ENCODE measurements around the gene ARGFX.

The ARGFX gene

DNA sequence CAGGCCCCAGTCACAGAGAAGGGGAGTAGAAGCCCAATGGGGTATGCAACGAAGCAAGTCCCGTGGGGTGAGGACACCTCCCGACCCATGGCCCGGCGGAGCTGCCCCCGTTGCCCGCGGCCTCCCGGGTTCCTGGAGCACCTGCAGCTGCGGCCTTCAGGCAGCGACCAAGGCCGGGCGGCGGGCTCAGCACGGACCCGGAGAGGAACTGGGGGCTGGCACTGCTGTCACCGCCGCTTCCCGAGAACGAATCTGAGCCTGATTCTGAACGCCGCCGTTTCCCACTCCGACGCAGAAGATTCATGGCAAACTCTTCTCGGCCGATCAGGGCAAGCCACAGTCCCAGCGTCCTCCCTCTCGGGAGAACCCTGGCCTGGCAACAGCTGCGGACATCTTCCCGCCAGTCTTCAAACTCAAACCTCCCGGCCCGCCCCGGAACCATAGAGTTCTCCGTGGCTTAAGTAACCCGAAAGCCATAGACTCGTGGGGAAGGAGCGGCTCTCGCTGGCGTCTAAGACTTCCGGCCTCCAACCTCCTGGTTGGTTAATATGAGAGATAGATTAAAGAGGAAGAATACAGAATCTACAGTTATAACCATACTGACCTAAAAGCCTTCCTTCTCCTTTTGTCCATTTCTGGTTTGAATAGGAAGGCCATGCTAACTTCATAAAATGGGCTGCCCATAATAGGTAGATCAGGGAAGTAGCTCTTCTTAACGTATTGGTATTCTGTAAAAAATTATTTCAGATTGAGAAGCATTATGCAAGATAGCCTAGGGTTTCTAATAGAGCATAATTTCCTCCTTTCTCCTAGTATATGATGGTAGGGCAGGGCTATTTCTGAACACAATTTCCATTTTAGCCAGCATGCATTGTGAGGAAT is 21.9 kb upstream of the ARGFX start, which contains the start of gene POLQ (continued):
- peak; percentile 69 for TF ChIP-seq SP2 (tag by site-specific recombination; IDR thresholded peaks at IDR 0.05)
- TF ChIP-seq ZNF629 (tag by site-specific recombination; IDR thresholded peaks at IDR 0.05): peak; percentile 42
- no peak for TF ChIP-seq ZNF623 (tag by site-specific recombination; IDR thresholded peaks at IDR 0.05)
- TF ChIP-seq SP3 (tag by site-specific recombination; IDR thresholded peaks at IDR 0.05): peak; percentile 61
- no peak for TF ChIP-seq RBAK (tag by site-specific recombination; IDR thresholded peaks at IDR 0.05)
- 0 out of 2 replicates have a peak, but pooled peaks have one; percentile 58 for TF ChIP-seq ZFP37 (tag by site-specific recombination; IDR thresholded peaks at IDR 0.05)
- TF ChIP-seq ZNF341 (tag by site-specific recombination; IDR thresholded peaks at IDR 0.05; ENCODE audit: low read depth): peak; percentile 29; the same call in 1 of the 2 replicates
- peak; percentile 65 for TF ChIP-seq ZNF76 (tag by site-specific recombination; IDR thresholded peaks at IDR 0.05; ENCODE audit: borderline replicate concordance, low read depth)
- 0 out of 2 replicates have a peak, but pooled peaks have one; percentile 6 for TF ChIP-seq ZBTB17 (tag by site-specific recombination; IDR thresholded peaks at IDR 0.05)
- TF ChIP-seq ZNF654 (tag by site-specific recombination; IDR thresholded peaks at IDR 0.05; ENCODE audit: low read depth): 0 out of 2 replicates have a peak, but pooled peaks have one; percentile 3
- no peak for TF ChIP-seq ZNF670 (tag by site-specific recombination; IDR thresholded peaks at IDR 0.05; ENCODE audit: low read depth)
- TF ChIP-seq ZXDB (tag by site-specific recombination; IDR thresholded peaks at IDR 0.05): peak; percentile 68
- peak; percentile 67; the same call in 1 of the 2 replicates for TF ChIP-seq ZNF394 (tag by site-specific recombination; IDR thresholded peaks at IDR 0.05; ENCODE audit: borderline replicate concordance)
- no peak for TF ChIP-seq ZNF785 (tag by site-specific recombination; IDR thresholded peaks at IDR 0.05)
- no peak for TF ChIP-seq ZNF473 (tag by site-specific recombination; IDR thresholded peaks at IDR 0.05)
- TF ChIP-seq, protein P1, sequence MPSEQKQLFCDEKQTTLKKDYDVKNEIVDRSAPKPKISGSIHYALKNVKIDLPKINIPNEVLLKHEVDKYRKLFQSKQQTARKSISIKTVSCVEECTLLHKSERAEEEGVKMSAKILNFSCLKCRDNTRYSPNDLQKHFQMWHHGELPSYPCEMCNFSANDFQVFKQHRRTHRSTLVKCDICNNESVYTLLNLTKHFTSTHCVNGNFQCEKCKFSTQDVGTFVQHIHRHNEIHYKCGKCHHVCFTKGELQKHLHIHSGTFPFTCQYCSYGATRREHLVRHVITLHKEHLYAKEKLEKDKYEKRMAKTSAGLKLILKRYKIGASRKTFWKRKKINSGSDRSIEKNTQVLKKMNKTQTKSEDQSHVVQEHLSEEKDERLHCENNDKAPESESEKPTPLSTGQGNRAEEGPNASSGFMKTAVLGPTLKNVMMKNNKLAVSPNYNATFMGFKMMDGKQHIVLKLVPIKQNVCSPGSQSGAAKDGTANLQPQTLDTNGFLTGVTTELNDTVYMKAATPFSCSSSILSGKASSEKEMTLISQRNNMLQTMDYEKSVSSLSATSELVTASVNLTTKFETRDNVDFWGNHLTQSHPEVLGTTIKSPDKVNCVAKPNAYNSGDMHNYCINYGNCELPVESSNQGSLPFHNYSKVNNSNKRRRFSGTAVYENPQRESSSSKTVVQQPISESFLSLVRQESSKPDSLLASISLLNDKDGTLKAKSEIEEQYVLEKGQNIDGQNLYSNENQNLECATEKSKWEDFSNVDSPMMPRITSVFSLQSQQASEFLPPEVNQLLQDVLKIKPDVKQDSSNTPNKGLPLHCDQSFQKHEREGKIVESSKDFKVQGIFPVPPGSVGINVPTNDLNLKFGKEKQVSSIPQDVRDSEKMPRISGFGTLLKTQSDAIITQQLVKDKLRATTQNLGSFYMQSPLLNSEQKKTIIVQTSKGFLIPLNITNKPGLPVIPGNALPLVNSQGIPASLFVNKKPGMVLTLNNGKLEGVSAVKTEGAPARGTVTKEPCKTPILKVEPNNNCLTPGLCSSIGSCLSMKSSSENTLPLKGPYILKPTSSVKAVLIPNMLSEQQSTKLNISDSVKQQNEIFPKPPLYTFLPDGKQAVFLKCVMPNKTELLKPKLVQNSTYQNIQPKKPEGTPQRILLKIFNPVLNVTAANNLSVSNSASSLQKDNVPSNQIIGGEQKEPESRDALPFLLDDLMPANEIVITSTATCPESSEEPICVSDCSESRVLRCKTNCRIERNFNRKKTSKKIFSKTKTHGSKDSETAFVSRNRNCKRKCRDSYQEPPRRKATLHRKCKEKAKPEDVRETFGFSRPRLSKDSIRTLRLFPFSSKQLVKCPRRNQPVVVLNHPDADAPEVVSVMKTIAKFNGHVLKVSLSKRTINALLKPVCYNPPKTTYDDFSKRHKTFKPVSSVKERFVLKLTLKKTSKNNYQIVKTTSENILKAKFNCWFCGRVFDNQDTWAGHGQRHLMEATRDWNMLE (tag by site-specific recombination; conservative IDR thresholded peaks at IDR 0.05; ENCODE audit: low read depth): peak; percentile 68

DNA sequence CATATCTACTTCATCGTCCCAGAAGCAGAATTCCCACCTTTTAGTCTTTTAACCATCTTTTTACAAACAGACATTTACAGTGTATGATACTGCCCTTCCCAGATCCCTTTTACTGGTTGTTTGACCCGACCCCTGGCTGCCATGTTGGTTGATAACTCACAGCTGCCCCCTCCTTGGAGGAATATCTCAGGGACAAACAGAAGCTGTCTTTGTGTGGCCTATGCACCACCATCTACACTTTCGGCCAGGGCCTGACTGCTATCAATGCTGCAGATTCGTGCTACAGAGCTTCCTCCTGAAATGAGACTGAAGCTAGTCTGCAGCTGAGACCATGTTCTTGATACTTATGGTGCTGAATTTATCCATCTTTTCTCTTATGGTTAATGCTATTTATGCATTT is 15.4 kb upstream of the ARGFX start:
- Histone ChIP-seq H3K4me1 (ENCODE audit: control insufficient read depth, insufficient read depth, low read length) (no peaks in the 10 kb centered on the region), H3K36me3 (ENCODE audit: control insufficient read depth in 2 of 2, insufficient read depth in 1 of 2, low read length in 2 of 2) (no peaks in the 10 kb centered on the region), H3K4me3 (ENCODE audit: low read depth, low read length) (no peak overlapping the region), H3K27ac (ENCODE audit: extremely low read depth, low read depth, low read length) (no peak overlapping the region), H3K9me3 (ENCODE audit: control insufficient read depth, insufficient read depth, low read depth, low read length) (no peaks in the 10 kb centered on the region)
- CTCF ChIA-PET: interaction anchor here (0.5 kb wide), 1 partner anchor 674 kb away, joined by 3 read pairs; no protein-coding TSS in a partner anchor
- POLR2A ChIA-PET: no interaction called here
- TF ChIP-seq IKZF3 (tag by site-specific recombination; IDR thresholded peaks at IDR 0.05): no peak
- TF ChIP-seq BCL11A (tag by site-specific recombination; IDR thresholded peaks at IDR 0.05; ENCODE audit: low read depth): no peak
- TF ChIP-seq ZNF426 (tag by site-specific recombination; IDR thresholded peaks at IDR 0.05): no peak
- no peak for TF ChIP-seq ZNF37A (tag by site-specific recombination; IDR thresholded peaks at IDR 0.05)
- TF ChIP-seq, protein P2, sequence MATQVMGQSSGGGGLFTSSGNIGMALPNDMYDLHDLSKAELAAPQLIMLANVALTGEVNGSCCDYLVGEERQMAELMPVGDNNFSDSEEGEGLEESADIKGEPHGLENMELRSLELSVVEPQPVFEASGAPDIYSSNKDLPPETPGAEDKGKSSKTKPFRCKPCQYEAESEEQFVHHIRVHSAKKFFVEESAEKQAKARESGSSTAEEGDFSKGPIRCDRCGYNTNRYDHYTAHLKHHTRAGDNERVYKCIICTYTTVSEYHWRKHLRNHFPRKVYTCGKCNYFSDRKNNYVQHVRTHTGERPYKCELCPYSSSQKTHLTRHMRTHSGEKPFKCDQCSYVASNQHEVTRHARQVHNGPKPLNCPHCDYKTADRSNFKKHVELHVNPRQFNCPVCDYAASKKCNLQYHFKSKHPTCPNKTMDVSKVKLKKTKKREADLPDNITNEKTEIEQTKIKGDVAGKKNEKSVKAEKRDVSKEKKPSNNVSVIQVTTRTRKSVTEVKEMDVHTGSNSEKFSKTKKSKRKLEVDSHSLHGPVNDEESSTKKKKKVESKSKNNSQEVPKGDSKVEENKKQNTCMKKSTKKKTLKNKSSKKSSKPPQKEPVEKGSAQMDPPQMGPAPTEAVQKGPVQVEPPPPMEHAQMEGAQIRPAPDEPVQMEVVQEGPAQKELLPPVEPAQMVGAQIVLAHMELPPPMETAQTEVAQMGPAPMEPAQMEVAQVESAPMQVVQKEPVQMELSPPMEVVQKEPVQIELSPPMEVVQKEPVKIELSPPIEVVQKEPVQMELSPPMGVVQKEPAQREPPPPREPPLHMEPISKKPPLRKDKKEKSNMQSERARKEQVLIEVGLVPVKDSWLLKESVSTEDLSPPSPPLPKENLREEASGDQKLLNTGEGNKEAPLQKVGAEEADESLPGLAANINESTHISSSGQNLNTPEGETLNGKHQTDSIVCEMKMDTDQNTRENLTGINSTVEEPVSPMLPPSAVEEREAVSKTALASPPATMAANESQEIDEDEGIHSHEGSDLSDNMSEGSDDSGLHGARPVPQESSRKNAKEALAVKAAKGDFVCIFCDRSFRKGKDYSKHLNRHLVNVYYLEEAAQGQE (tag by site-specific recombination; IDR thresholded peaks at IDR 0.05): no peak
- no peak for TF ChIP-seq ZNF202 (tag by site-specific recombination; IDR thresholded peaks at IDR 0.05; ENCODE audit: borderline replicate concordance)
- TF ChIP-seq, protein P3, sequence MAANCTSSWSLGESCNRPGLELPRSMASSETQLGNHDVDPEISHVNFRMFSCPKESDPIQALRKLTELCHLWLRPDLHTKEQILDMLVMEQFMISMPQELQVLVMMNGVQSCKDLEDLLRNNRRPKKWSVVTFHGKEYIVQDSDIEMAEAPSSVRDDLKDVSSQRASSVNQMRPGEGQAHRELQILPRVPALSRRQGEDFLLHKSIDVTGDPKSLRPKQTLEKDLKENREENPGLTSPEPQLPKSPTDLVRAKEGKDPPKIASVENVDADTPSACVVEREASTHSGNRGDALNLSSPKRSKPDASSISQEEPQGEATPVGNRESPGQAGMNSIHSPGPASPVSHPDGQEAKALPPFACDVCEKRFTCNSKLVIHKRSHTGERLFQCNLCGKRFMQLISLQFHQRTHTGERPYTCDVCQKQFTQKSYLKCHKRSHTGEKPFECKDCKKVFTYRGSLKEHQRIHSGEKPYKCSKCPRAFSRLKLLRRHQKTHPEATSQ (tag by site-specific recombination; IDR thresholded peaks at IDR 0.05): no peak
- TF ChIP-seq ZNF433 (tag by site-specific recombination; IDR thresholded peaks at IDR 0.05; ENCODE audit: low read depth): no peak
- TF ChIP-seq SP3 (tag by site-specific recombination; IDR thresholded peaks at IDR 0.05): no peak
- no peak for TF ChIP-seq ZNF24 (tag by site-specific recombination; IDR thresholded peaks at IDR 0.05)
